Brain pericyte (primary cell): Measurements from ENCODE around the gene LRRC3.
"Not testable (repeated sequence)": the region's sequence is repeated elsewhere in the genome, so short reads cannot be mapped to it uniquely, and the experiment has no call there.

Source experiments
- DNase-seq: peaks from one replicate; pipeline ENCODE4 v3.0.0-alpha.2; 2012; ENCODE audit warnings: low read depth, low spot score

LRRC3 gene

DNA sequence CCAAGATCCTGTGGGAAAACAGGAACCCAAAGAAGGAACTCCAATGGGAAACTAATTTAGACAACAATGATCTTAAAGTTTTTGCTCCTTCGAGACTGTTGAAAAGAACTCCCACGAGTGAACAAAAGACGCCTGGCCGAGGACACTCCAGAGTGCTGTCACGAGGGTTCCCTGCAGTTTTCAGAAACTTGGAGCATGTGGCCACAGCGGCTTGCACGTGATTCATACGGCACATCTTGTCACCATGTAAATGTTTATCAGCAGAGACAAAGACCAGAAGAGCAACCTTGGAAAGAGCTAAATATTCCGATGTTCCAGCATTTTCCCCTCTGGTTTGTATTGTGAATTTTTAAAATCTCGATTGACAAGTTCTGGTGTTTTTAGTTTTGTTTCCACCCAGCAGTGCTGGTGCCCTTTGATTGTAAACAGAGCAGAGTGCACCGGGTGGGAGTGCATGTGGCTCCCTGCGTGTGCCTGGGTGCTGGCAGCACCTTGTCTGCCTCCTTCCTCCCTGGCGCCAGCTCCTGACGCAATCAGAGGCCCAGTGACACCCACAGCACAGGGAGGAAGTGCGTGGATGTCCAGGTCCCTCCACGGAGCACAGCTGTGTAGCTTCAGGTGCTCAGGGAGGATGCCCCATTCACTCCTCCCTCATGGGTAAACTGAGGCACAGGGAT is 23.0 kb downstream of the LRRC3 start:
- DNase-seq, result no peak

DNA sequence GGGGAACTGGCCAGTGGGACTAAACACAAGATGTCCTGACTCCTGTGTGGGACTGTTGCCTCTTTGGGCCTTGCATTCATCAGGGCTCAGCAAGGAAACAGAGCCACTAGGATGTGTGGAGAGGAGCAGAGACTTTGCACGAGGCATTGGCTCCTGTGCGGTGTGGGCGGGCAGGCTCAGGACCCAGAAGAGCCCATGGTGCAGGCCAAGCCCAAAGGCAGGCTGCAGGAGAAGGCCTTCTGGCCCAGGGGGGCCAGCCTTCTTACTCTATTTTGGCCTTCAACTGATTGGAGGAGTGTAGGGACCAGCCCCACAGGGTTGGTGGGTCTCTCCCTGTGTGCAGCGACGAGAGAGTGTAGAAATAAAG is 23.5 kb downstream of the LRRC3 start:
- DNase-seq, result no peak

DNA sequence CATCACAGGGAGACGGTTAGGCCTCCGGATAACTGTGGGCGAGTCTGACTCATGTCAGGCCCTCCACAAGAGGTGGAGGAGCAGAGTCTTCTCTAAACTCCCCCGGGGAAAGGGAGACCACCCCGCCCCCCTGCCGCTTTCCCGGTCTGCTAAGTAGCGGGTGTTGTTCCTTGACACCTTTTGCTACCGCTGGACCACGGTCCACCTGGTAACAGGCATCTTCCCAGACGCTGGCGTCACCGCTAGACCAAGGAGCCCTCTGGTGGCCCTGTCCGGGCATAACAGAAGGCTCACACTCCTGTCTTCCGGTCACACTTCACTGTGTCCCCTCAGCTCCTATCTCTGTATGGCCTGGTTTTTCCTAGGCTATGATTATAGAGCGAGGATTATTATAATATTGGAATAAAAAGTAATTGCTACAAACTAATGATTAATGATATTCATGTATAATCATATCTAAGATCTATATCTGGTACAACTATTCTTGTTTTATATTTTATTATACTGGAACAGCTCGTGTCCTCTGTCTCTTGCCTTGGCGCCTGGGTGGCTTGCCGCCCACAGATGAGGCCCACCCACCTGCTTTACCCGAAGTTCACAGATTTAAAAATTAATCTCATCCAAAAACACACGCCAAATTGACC is 24.4 kb downstream of the LRRC3 start:
- not testable (repeated sequence) for DNase-seq

DNA sequence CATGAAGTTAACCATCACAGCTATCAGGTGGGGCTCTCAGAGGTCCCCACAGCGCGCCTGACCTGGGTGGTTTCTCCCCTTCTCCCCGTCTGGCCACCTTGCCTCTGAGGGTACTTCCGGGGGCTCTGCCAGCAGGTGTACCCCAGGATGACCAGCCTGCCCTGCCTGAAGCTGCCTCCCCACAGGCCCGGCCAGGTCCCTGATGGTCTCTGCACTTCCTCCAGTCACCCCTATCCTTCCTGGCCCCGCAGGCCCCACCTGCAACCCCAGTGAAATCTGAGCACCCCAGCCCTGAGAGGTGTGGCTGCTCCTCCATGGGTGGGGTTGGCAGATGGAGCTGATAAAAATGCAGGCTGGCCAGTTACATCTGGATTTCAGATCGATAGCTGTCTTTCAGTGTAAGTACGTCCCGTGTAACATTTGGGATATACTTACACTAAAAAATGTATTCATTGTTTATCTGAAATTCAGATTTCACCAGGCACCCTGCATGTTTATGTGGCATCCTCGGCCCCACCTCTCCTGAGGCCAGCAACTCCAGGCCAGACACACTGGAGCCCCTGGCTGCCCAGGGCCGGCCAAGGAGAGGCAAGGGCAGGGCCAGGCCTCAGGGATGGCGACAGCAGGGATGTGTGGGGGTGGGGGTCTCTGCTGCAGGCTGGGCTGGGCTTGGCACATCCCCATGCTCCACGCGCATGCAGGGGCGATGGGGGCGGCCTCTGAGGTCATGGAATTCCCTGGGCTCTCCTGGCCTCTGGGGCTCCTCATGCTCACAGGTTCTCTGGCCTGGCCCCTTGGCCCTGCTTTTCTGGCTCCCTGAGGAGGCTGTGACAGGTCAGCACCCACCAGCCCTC is 25.1 kb downstream of the LRRC3 start:
- DNase-seq, result no peak

DNA sequence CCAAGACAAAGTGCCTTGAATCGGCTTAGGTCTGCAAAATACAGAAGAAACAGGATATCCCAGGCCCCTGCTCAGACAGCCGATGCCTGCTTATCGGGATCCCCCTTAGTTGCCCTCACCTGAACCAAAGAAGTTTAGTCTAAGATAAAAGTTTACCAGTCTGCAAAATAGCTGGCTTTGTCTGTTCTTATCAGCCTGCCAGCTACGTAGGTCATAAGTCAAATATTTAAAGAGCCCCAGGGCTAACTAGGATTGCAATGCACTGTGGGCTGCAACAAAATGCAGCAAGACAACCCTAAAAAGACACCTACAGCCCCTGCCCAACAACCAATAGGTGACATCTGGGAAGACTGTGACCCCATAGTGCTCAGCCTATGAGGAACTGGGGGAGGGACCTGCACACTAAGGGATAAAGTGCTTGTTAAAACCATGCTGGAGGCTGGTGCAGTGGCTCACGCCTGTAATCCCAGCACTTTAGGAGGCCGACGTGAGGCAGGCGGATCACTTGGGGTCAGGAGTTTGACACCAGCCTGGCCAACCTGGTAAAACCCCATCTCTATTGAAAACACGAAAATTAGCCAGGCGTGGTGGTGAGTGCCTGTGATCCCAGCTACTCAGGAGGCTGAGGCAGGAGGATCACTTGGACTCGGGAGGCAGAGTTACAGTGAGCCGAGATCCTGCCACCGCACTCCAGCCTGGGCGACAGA is 27.4 kb downstream of the LRRC3 start:
- no peak for DNase-seq

DNA sequence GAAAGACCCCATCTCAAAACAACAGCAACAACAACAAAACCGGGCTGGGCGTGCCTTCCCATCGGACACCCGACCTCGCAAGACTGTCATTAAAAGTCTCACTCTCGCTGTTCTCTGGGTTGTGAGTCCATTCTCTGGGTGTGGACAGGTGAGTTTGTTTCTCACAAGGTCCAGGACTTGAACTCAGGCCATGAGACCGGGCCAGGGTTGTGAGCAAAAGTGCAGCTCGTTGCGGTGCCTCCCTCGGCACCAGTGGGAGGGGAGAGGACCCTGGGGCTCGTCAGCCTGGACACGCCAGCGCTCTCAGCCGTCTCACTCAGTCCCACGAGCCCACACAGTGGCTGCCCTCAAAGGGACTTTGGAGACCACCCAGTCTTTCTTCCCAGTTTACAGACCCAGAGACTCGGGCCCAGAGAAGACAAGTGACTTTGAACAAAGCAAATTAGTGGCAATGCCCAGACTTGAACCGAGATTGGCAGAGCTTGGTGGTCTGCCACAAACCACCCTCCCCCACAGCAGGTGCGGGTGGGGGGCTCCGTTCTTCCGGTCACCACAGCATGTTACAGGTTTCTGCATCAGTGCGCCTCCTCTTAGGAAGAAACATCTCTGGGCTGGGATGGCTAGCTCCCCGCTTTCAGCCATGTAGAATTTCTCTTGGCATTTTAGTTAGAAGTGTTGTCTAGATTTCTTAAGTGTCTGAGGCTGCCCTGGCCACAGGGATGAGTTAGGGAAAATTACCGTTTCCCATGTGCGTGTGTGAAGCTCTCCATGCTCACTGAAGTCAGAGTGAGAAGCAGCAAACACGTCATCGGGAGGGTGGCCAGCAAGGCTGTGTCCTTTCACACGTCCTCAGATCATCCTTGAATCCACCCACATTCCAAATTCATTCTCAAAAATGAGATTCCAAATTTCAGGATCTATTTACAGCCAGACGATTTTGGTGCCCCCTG is 28.3 kb downstream of the LRRC3 start:
- DNase-seq, result no peak

DNA sequence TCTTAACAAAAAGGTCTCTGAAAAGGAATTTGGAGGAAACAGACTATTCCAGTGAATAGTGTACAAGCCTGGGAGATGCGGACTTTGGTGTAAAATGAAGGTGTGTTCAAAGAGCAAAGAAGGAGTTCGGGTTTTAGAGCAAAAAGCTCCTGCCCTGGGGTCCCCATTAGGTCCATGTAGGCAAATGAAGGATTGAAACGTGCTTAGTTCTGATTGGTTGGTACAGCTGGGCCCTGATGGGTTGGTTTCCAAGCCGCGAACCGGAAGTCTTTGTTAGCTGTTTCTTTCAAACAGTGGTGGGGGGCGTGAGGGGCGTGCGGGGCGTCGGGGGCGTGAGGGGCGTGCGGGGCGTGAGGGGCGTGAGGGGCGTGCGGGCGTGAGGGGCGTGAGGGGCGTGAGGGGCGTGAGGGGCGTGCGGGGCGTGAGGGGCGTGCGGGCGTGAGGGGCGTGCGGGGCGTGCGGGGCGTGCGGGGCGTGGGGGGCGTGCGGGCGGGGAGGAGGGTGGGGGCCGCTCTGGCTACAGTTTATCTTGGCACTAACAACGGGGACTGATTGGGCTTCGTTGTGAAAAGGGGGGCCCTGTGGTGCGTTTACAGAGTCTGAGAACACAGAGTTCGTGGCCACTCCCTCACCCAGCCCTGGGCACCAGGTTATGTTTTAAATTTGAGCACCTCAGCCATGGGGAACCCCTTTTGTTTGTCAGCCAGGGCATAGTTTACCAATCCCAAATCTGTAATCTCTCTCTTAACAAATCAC is 29.4 kb downstream of the LRRC3 start:
- no peak for DNase-seq

DNA sequence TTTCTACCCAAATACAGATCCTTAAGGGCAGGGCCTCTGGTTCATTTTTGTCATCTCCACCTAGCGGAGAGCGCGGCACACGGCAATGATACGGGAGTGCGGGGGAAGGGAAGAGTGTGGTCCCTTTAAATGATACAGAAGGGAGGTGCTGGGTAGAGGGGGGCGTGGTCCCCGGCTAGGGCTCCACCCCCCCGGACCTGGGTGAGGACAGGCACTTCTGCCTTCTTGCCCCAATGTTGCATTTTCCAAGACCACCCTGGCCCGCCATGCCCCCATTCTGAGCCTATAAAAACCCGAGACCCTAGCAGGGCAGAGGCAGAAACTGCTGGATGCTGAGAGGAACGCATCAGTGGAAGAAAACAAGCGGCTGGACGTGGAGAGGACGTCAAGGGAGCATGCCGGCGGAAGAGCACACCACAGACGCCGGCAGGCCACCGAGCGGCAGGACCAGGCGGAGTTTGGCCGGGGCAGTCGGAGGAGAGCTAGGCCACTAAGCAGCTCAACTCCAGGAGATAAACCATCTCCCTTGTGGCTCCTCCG is 30.0 kb downstream of the LRRC3 start:
- DNase-seq, result no peak

DNA sequence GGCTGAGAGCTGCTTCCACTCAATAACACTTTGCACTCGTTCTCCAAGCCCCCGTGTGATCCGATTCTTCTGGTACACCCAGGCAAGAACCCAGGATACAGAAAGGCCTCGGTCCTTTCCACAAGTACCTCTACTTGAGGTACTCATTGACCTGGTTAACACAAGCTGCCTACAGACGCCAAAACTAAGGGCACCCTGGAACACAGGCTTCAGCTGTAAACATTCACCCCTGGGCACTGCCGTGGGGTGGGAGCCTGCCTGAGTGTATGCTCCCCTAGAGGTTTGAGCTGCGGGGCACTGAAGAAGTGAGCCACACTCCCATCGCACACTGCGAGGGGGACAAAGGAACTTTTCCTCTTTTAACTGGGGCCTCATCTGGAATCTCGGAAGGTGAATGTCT is 30.5 kb downstream of the LRRC3 start:
- DNase-seq, result no peak

DNA sequence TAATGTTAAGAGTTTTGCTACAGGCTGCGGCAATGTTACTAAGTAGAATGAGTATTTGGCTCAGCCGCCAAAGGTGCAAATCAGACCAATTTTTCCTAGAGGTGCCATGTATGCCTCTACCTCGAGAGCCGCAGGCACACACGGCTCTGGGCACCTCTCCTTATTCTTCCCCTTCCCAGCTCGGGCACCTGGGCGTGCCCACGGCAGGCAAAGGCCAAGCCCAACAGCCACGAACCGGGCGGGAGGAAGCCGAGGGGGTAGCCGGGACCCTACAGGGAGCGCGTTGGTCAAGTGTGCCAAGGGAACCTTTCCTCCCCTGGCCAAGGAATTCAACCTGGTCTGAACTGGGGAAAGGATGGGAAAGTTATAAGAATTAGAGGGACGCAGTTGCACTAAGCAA is 31.0 kb downstream of the LRRC3 start:
- DNase-seq, result no peak

DNA sequence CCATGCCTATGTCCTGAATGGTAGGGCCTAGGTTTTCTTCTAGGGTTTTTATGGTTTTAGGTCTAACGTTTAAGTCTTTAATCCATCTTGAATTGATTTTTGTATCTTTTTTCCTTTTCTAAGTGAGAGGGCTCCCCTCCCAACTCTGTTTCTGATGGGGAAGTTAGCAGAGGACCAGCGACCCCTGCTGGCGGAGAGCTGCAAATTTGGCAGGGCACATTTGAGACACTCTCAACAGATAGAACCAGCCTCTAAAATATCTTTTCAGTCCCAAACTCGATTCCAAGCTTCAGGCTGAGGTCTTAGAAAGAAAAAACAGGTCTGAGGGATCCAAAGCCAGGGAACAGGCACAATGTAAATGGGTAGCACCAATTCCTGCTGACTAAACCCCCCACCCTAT is 32.5 kb downstream of the LRRC3 start:
- no peak for DNase-seq

DNA sequence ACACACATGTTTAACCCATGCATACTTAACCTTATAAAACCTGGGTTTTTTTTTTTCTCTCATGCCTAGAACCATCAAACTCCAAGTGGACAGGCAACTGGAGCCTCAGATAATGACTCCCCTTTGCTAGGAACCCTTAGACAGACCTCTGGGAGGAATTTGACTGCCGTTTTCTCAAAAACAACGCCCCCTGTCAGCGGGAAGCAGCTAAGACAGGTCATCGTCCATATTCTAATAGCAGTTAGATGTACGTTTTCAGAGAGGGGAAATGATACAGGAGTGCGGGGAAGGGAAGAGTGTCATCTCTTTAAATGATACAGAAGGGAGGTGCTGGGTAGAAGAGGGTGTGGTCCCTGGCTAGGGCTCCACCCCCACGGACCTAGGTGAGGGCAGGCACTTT is 34.7 kb downstream of the LRRC3 start:
- no peak for DNase-seq

DNA sequence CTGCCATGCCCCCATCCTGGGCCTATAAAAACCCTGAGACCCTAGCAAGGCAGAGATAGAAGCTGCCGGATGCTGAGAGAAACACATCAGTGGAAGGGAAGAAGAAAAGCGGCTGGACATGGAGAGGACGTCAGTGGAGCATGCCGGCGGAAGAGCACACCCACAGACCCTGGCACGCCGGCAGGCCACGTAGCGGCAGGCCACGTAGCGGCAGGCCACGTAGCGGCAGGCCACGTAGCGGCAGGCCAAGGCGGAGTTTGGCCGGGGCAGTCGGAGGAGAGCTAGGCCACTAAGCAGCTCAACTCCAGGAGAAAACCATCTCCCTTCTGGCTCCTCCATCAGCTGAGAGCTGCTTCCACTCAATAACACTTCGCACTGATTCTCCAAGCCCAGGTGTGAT is 35.1 kb downstream of the LRRC3 start:
- no peak for DNase-seq

DNA sequence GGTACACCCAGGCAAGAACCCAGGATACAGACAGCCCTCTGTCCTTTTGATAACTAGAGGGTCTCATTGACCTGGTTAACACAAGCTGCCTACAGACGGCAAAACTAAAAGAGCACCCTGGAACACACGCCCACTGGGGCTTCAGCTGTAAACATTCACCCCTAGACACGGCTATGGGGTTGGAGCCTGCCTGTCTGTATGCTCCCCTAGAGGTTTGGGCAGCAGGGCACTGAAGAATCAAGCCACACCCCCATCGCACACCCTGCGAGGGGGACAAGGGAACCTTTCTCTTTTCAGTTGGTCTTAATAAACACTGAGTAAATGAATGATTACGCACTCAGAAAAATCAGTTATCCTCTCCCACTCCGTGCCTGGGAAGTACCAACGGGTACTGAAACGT is 35.5 kb downstream of the LRRC3 start:
- DNase-seq, result no peak

DNA sequence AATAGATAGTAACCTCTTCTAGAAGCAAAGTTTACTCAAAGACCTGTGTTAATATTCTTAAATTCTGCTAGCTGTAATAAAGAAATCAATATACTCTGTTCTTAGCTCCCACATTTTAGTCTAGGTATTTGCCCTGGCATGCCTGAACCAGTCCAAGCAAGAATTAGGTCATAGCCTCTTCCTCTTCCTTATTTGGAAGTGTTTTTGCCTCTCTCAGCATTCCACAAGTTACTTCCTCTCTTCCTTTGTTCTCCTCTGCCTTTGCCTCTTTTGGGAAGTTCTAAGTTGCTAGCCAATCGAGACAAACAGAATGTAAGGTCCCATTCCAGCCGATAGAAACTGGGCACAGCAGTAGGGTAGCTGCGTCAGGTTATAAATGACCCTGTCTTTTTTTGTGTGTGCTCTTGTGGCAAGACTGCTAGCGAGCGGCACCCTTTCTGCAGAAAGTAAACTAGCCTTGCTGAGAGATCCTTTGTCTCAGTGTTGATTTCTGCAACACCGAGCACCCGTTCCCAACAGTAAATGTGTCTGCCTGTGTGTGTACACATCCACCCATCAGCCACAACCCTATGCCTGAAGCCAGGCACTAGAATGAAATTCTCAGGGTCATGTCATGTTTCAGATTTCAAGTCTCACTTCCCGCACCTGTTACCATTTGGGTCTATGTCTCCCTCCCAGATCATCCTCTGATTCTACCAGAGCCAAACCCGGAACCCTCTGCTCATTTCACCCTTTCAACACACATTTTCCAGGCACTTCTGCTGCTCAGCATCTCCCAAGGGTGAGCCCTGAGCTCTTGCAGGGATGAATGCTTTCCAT is 37.5 kb downstream of the LRRC3 start:
- no peak for DNase-seq

DNA sequence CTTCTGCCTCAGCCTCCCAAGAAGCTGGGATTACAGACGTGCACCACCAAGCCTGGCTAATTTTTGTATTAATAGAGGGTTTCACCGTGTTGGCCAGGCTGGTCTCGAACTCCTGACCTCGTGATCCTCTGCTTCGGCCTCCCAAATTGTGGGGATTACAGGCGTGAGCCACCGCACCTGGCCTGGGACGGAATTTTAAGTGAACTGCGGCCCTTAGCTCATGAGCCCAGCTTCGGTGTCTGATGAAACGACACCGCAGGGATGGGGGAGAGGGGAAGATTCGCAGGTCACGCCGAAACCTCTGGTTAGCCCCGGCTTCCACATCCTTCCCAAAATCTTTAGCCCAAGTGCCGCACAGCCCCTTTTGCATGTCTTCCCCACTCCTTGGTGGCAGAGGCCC is 39.1 kb downstream of the LRRC3 start:
- no peak for DNase-seq

DNA sequence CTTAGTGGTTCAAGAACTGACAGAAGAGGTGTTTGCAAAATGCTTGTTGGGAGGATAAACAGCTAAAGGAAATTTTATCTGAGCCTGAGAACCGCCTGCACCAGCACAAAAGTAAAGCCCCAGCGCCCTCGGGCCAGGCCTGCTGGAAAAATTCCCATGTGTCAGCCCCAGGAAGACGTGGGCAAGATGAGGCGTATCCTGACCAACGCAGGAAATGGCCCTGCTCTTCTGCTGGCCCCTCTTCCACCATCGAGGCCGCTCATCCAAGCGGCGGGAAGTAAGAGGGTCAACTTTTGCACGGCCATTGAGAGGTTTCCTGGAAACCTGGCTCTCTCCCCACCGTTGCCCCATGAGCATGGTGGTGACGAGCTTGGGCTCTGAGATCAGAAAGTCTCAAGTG is 39.6 kb downstream of the LRRC3 start:
- DNase-seq, result no peak

DNA sequence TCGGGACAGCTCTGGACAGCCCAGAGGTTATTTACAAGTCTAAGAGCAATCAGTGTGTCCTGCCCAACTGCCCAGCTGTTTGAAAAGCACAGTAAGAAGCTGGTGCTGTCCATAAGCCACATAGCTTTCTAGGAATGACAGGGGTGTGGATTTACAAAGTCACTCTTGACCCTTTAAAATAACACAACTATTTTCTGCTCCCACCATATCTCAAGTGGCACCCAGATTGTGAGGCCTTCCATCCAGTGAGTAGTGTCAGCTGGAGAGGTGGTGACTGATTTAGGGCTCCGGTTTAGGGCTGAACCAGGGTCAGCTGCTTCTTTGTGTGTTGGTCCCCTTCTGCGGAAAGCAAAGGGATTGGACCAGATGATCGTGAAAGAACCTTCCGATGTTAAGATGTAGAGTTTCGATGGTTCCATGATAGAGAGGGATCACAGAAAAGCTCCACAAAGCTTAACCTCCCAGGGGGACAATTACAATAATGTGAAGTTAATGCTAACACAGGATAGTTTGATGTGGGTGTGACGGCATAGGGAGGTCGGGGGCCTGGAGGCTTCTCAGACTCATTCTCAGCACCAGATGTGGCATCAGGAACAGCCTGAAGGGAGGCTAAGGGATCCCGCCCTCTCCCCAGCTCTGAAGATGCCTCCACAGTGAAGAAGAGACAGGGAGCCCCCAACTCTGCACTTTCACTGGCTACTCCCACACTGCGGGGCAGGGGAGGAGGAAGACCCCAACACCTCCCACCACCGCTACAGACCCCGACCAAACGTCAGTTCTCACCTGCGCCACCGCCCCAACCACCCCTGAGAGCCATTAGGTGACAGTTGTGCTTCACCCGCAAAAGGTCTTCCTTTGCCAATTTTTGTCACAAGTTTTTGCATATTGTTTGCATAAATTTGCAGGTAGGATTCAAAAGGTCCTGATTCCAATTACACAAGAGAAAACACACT is 40.6 kb downstream of the LRRC3 start:
- no peak for DNase-seq
